SK-N-SH (cell line): Measurements from ENCODE around the gene MAD2L1.

Experiments used
- EP300 ChIP-seq, 2 experiments: IDR thresholded peaks; 2 replicates each; pipeline versions ENCODE4 v1.4.0 to v1.6.1; 2012; ENCODE audit warnings: borderline replicate concordance in 1 of 2, low read depth in 1 of 2, low read length in 1 of 2
- EZH2phosphoT487 ChIP-seq: fragments of 200-600 bp; sonication (generic); IDR thresholded peaks from 2 replicates; pipeline ENCODE4 v1.6.1; 2017; ENCODE audit warnings: low read depth, mixed run types, mild to moderate bottlenecking, antibody characterized with exemption, moderate library complexity, borderline replicate concordance
- GABPA ChIP-seq: IDR thresholded peaks from 2 replicates; pipeline ENCODE4 v1.4.0; 2012; ENCODE audit warnings: low read depth, mild to moderate bottlenecking
- NRF1 ChIP-seq: IDR thresholded peaks from 2 replicates; pipeline ENCODE4 v1.6.1; 2012; ENCODE audit warnings: low read depth, mild to moderate bottlenecking, low read length
- SIN3A ChIP-seq: IDR thresholded peaks from 2 replicates; pipeline ENCODE4 v1.6.1; 2012; ENCODE audit warnings: low read depth, mild to moderate bottlenecking, low read length, moderate library complexity, borderline replicate concordance
- YY1 ChIP-seq: IDR thresholded peaks from 2 replicates; pipeline ENCODE4 v1.4.0; 2012; ENCODE audit warnings: low read depth, mild to moderate bottlenecking
- TF ChIP-seq, protein P1 (sequence below): fragments of 200-600 bp; sonication (generic); IDR thresholded peaks from 2 replicates; pipeline ENCODE4 v1.6.1; 2017; ENCODE audit warnings: antibody characterized with exemption, mild to moderate bottlenecking, moderate library complexity

DNA sequence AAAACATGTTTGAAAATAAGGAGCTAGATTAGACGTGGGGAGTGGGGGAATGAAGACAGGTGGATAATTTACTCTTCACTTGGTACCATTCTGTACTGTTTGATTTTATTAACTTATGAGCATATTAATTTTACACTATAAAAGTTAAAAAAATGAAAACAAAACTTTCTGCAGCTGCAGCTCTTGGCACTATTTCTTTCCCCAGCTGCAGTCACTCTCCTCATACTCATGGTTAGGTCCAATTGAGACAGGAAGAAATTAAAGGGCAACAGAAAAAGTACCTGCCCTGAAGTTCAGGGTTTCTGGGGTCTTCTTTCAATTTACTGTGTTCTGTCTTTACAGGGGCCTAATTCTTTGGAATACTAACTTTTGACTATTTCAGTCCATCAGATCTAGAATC lies 15.4 kb downstream of the MAD2L1 start:
- TF ChIP-seq, protein P1, sequence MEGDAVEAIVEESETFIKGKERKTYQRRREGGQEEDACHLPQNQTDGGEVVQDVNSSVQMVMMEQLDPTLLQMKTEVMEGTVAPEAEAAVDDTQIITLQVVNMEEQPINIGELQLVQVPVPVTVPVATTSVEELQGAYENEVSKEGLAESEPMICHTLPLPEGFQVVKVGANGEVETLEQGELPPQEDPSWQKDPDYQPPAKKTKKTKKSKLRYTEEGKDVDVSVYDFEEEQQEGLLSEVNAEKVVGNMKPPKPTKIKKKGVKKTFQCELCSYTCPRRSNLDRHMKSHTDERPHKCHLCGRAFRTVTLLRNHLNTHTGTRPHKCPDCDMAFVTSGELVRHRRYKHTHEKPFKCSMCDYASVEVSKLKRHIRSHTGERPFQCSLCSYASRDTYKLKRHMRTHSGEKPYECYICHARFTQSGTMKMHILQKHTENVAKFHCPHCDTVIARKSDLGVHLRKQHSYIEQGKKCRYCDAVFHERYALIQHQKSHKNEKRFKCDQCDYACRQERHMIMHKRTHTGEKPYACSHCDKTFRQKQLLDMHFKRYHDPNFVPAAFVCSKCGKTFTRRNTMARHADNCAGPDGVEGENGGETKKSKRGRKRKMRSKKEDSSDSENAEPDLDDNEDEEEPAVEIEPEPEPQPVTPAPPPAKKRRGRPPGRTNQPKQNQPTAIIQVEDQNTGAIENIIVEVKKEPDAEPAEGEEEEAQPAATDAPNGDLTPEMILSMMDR: no peak
- TF ChIP-seq NRF1: no peak
- no peak for TF ChIP-seq SIN3A
- no peak for TF ChIP-seq EZH2phosphoT487
- no peak for TF ChIP-seq YY1
- no peak for TF ChIP-seq GABPA
- no peak for TF ChIP-seq EP300 (IDR thresholded peaks at IDR 0.05; ENCODE audit: borderline replicate concordance in 1 of 2, low read depth in 1 of 2, low read length in 1 of 2)
